K562 (cell line): ENCODE measurements around the gene PBXIP1. TPM values are rescaled to one million over a fixed set of nuclear protein-coding genes. Genes with fewer than 3 reads are reported as not detected.

Experiments used
- CAMTA2 ChIP-seq: fragments of 250-450 bp; sonication (Bioruptor Pico); conservative IDR thresholded peaks from 2 replicates; pipeline ENCODE4 v1.5.1; 2022
- CHD7 ChIP-seq: fragments of 200-600 bp; sonication (generic); IDR thresholded peaks from one replicate; pipeline ENCODE4 v1.6.1; 2012; ENCODE audit warnings: mild to moderate bottlenecking, low read depth, low read length, inconsistent platforms
- EP300 ChIP-seq: IDR thresholded peaks from 2 replicates; pipeline ENCODE4 v1.6.1; 2012; ENCODE audit warnings: low read length, improper control_type of control experiment
- NR2C2 ChIP-seq, 2 experiments: fragments of 200-800 bp in 1 of 2; sonication (Bioruptor generic) in 1 of 2; sonication (generic) in 1 of 2; formaldehyde crosslinking in 1 of 2; IDR thresholded peaks; 2 replicates each; pipeline versions ENCODE4 v1.6.1 to v1.8.0; 2016 to 2022; ENCODE audit warnings: mild to moderate bottlenecking in 1 of 2, missing compliant biosample characterization in 1 of 2, missing genetic modification characterization in 1 of 2, missing genetic modification reagents in 1 of 2
- NRF1 ChIP-seq, 2 experiments: fragments of 450-650 bp; IDR thresholded peaks in 1 of 2; conservative IDR thresholded peaks in 1 of 2; 2 replicates each; pipeline ENCODE4 v1.6.1; 2014; ENCODE audit warnings: mild to moderate bottlenecking in 2 of 2
- YBX1 ChIP-seq: fragments of 450-650 bp; IDR thresholded peaks from 2 replicates; pipeline ENCODE4 v1.7.1; 2016; ENCODE audit warnings: mild to moderate bottlenecking
- ZBTB49 ChIP-seq: sonication (generic); formaldehyde crosslinking; IDR thresholded peaks from 2 replicates; pipeline ENCODE4 v1.8.0; 2022; ENCODE audit warnings: missing genetic modification reagents, mild to moderate bottlenecking, borderline replicate concordance
- ZNF324 ChIP-seq: fragments of 250-450 bp; sonication (Bioruptor Pico); IDR thresholded peaks from 2 replicates; pipeline ENCODE4 v1.4.0; 2020; ENCODE audit warnings: mild to moderate bottlenecking
- ZSCAN32 ChIP-seq: fragments of 450-650 bp; formaldehyde crosslinking; IDR thresholded peaks from 2 replicates; pipeline ENCODE4 v1.4.0; 2020; ENCODE audit warnings: mild to moderate bottlenecking, moderate library complexity
- polyA plus RNA-seq, 8 experiments: library from polyadenylated mRNA; depleted of rRNA in 4 of 8; stranded (reverse) in 5 of 8; unstranded in 3 of 8; fragments of >200 nt; fragmentation: Nextera tagmentation in 2 of 8; fragmentation: Illumina TruSeq in 1 of 8; extraction: Ambion mirVana in 2 of 8; extraction: Trizol in 1 of 8; gene quantifications; 2 replicates each; pipeline versions ENCODE4 v1.2.1 to v1.2.3, GENCODE V29; 2011 to 2014; ENCODE audit warnings: inconsistent platforms in 1 of 8, missing spikeins in 1 of 8
- total RNA-seq, 7 experiments: library from RNA; depleted of rRNA in 6 of 7; stranded (reverse); fragments of >200 nt in 6 of 7; fragmentation: Illumina TruSeq in 2 of 7; extraction: Trizol in 2 of 7; gene quantifications; 2 replicates each; pipeline versions ENCODE4 v1.2.1 to v1.2.3, GENCODE V29; 2011 to 2021; ENCODE audit warnings: low replicate concordance in 1 of 7

The PBXIP1 gene
- total and polyA plus RNA-seq, 9 of the 15 experiments (the other 6 are each of a cell fraction or from before 2014, with no cell fraction given), result 0.13 to 8.3 (median 5.8) TPM

GRCh38 chr1:154961207-154962155, 5.6 kb upstream of the PBXIP1 start, which contains the start of gene PYGO2 (continued):
- no peak for TF ChIP-seq CHD7
- TF ChIP-seq ZSCAN32, result no peak; the same call in 1 of the 2 replicates
- TF ChIP-seq ZNF324 (CRISPR knock-in tag), result 0 out of 2 replicates have a peak, but pooled peaks have one; percentile 4
- TF ChIP-seq CAMTA2 (CRISPR knock-in tag), result no peak; the same call in 1 of the 2 replicates
- TF ChIP-seq NRF1 (conservative IDR thresholded peaks at IDR 0.05 in 1 of 2, IDR thresholded peaks at IDR 0.05 in 1 of 2), result peak; percentile 80 to 83
- TF ChIP-seq YBX1, result no peak
- TF ChIP-seq EP300, result no peak
- TF ChIP-seq ZBTB49 (CRISPR knock-in tag), result no peak
- TF ChIP-seq NR2C2 (CRISPR knock-in tag; IDR thresholded peaks at IDR 0.05), result peak; percentile 41; the same call in 1 of the 2 replicates
- peak; percentile 73; the same call in 1 of the 2 replicates for TF ChIP-seq NR2C2 (tag; IDR thresholded peaks at IDR 0.05)
